Daoy (cell line): ENCODE results near the gene VPS26B. TPM values are rescaled to one million over a fixed set of nuclear protein-coding genes. Genes with fewer than 3 reads are reported as not detected.
A peak's percentile ranks its signal among the peaks of the same experiment; 100 is the strongest.

Experiments used
- DNase-seq: peaks from one replicate; pipeline ENCODE4 v3.0.0-alpha.2; 2015; ENCODE audit warnings: low read depth
- total RNA-seq: library from RNA; depleted of rRNA; stranded (reverse); fragments of >200 nt; shearing (Covaris generic); gene quantifications from 2 replicates; pipeline ENCODE4 v1.2.3, GENCODE V29; 2014

The VPS26B gene
- total RNA-seq, 1 experiment from 2014 or later: 19.2 TPM

GRCh38 chr11:134257101-134257500 lies 32.6 kb downstream of the VPS26B start:
- no peak for DNase-seq

- no peak for DNase-seq
These were observed 34.1 kb downstream of the VPS26B start for GRCh38 chr11:134258577-134258976.

- DNase-seq: no peak
These were observed 36.0 kb downstream of the VPS26B start for GRCh38 chr11:134260503-134260902.

GRCh38 chr11:134260983-134261382 lies 36.5 kb downstream of the VPS26B start:
- no peak for DNase-seq

- DNase-seq: no peak
These were observed 37.4 kb downstream of the VPS26B start for GRCh38 chr11:134261626-134262488.

GRCh38 chr11:134264966-134265764 lies 40.7 kb downstream of the VPS26B start:
- DNase-seq: no peak

GRCh38 chr11:134266440-134266839 lies 42.0 kb downstream of the VPS26B start:
- DNase-seq: peak; percentile 30

GRCh38 chr11:134266841-134267251 lies 42.4 kb downstream of the VPS26B start:
- peak; percentile 40 for DNase-seq

GRCh38 chr11:134267461-134267860 lies 43.0 kb downstream of the VPS26B start:
- DNase-seq: no peak

GRCh38 chr11:134267966-134268365 lies 43.5 kb downstream of the VPS26B start:
- no peak for DNase-seq

GRCh38 chr11:134270250-134270714 lies 45.8 kb downstream of the VPS26B start:
- DNase-seq: no peak

GRCh38 chr11:134271978-134272377 lies 47.5 kb downstream of the VPS26B start:
- no peak for DNase-seq

GRCh38 chr11:134272381-134273316 lies 48.2 kb downstream of the VPS26B start:
- no peak for DNase-seq

- DNase-seq: no peak
These were observed 48.8 kb downstream of the VPS26B start for GRCh38 chr11:134273317-134273712.

- no peak for DNase-seq
These were observed 50.7 kb downstream of the VPS26B start for GRCh38 chr11:134275188-134275533.

GRCh38 chr11:134275534-134276395 lies 51.3 kb downstream of the VPS26B start, which contains the start of gene GLB1L3:
Gene GLB1L3 (plus strand): TSS chr11:134276379. CDS start chr11:134276741, 362 bp downstream.
- peak; percentile 60 for DNase-seq

- DNase-seq: no peak
These were observed 52.1 kb downstream of the VPS26B start for GRCh38 chr11:134276396-134277182.

GRCh38 chr11:134277183-134278001 lies 52.9 kb downstream of the VPS26B start:
- no peak for DNase-seq

- no peak for DNase-seq
These were observed 53.9 kb downstream of the VPS26B start for GRCh38 chr11:134278356-134278755.
